Embryonic facial prominence (tissue), 1 donor: ENCODE results near the gene CLASP1.
"Not testable (repeated sequence)": the region's sequence is repeated elsewhere in the genome, so short reads cannot be mapped to it uniquely, and the experiment has no call there.

ENCODE experiments used
- DNase-seq: peaks from one replicate; pipeline ENCODE4 v3.0.0-alpha.2; 2016; ENCODE audit errors: extremely low spot score

The CLASP1 gene

GRCh38 chr2:121374412-121375075 is 274.7 kb downstream of the CLASP1 start:
- DNase-seq = not testable (repeated sequence)

GRCh38 chr2:121372721-121373353 is 276.4 kb downstream of the CLASP1 start:
- DNase-seq = no peak

GRCh38 chr2:121372082-121372481 is 277.2 kb downstream of the CLASP1 start:
- DNase-seq = no peak

GRCh38 chr2:121368836-121369235 is 280.4 kb downstream of the CLASP1 start:
- no peak for DNase-seq

GRCh38 chr2:121368155-121368554 is 281.1 kb downstream of the CLASP1 start:
- DNase-seq = no peak

- DNase-seq = no peak
These were observed 281.9 kb downstream of the CLASP1 start for GRCh38 chr2:121367246-121367900.

GRCh38 chr2:121366040-121366439 is 283.2 kb downstream of the CLASP1 start:
- no peak for DNase-seq

- no peak for DNase-seq
These were observed 284.2 kb downstream of the CLASP1 start for GRCh38 chr2:121365061-121365460.

- DNase-seq = no peak
These were observed 285.4 kb downstream of the CLASP1 start for GRCh38 chr2:121363632-121364420.

- DNase-seq = no peak
These were observed 286.5 kb downstream of the CLASP1 start for GRCh38 chr2:121362774-121363173.

- DNase-seq = no peak
These were observed 287.0 kb downstream of the CLASP1 start for GRCh38 chr2:121362226-121362625.

- DNase-seq = no peak
These were observed 288.5 kb downstream of the CLASP1 start for GRCh38 chr2:121360566-121361300.

GRCh38 chr2:121359716-121360565 is 289.3 kb downstream of the CLASP1 start:
- no peak for DNase-seq

GRCh38 chr2:121359170-121359569 is 290.1 kb downstream of the CLASP1 start:
- DNase-seq = no peak

GRCh38 chr2:121358291-121358690 is 291.0 kb downstream of the CLASP1 start:
- DNase-seq = no peak

- no peak for DNase-seq
These were observed 293.1 kb downstream of the CLASP1 start for GRCh38 chr2:121356058-121356640.

- DNase-seq = no peak
These were observed 293.8 kb downstream of the CLASP1 start for GRCh38 chr2:121355488-121355887.

- no peak for DNase-seq
These were observed 297.5 kb downstream of the CLASP1 start for GRCh38 chr2:121351521-121352318.

- DNase-seq = no peak
These were observed 298.4 kb downstream of the CLASP1 start for GRCh38 chr2:121350890-121351289.
